NCI-H1417 (cell line): ENCODE data around the gene STIM1.
"Not testable (repeated sequence)": the region's sequence is repeated elsewhere in the genome, so short reads cannot be mapped to it uniquely, and the experiment has no call there.

ENCODE experiments used
- DNase-seq, 3 experiments: peaks; one replicate each; lab custom pipeline; 2025; lab: John Stamatoyannopoulos, UW

Gene STIM1

DNA sequence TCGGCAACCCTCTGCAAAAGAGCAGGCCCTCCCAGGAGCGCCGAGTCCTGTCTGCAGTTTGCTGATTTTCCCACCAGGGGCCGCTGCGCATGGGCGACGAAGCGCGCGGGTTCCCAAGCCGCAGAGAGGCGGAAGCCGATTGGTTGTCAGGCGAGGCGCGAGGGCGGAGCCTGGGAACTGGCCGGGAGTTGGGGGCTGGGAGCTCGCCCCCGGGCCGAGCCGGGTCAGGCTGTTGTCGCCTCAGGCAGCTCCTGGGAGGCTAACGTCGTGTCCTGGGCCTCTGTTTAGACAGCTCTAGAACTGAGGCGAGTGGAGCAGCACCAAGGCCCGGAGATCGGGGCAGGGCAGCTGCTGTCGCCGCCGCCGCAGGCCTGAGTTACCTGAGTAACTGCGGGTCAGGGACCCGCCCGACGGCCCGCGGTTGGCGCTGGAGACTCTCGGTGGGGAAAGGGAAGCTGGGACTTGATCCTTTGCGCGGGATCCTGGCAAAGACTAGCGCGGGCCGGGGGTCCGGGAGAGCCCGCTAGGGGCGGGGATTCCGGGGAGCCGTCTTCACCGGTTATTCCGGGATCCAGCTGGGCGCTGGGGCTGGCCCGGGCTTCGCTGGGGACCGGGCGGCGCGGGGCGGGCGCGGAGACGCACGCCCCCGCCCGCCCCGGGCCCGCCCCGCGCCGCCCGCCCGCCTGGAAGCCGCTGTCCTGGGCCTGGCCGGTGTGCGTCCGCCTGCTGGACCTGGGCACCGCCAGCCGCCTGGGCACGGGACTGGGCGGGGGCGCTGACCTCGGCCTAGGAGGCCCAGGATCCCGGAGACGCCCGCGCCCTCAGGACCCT, at the start of gene STIM1:
STIM1 (plus strand) TSS at position 688 of the 831 bp plus-strand sequence. CDS start 607 bp downstream, outside the sequence.
- peak; percentile 91 to 98 (median 94) for DNase-seq

DNA sequence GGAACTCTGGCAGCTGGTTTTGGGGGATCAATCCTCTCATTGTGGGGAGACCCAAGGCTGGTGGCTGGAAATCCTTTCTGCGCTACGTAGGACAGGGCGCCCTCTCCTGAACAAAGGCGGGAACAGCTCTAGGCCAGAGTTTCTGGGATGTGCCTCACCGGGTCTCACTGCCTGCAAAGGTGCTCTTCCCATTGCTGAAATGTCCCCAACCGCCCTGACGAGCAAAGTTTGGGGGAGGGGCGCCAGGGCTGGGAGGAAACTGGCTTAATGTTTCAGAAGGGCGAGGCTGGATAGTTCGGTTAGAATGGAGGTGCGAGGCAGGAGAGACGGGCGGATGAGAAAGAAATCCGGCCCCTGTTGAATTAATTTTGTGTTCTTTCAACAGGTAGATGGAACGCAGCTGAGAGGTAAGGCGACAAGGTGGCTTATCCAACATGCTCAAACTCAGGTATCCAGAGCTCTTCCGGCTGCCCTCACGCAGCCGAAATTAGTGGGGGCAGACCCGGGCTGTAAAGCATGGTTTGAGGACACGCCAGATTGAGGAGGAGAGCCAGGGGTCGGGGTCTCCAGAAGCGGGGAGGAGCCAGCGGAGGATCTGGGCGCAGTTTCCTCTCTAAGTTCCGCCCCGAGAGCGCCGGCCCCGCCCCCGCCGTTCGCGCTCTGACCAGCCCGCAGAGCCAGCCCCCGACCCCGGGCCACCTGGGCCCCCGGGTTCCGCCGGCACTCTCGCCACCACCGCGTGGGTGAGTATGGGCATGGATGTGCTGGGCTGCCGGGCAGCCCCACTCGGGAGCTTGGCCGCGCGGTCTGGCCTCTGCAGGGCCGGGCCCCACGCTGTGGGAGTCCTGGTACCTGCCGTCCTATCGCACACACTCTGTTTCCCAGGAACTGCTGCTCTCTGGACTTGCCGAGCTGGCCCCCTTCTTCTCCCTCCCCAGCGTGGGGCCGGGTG, 47.3 kb upstream of the STIM1 start, which contains the start of gene PGAP2:
PGAP2 (plus strand) TSS at position 652 of the 952 bp plus-strand sequence. CDS start 2,700 bp downstream, outside the sequence.
- peak; percentile 70 to 82 (median 77) for DNase-seq

DNA sequence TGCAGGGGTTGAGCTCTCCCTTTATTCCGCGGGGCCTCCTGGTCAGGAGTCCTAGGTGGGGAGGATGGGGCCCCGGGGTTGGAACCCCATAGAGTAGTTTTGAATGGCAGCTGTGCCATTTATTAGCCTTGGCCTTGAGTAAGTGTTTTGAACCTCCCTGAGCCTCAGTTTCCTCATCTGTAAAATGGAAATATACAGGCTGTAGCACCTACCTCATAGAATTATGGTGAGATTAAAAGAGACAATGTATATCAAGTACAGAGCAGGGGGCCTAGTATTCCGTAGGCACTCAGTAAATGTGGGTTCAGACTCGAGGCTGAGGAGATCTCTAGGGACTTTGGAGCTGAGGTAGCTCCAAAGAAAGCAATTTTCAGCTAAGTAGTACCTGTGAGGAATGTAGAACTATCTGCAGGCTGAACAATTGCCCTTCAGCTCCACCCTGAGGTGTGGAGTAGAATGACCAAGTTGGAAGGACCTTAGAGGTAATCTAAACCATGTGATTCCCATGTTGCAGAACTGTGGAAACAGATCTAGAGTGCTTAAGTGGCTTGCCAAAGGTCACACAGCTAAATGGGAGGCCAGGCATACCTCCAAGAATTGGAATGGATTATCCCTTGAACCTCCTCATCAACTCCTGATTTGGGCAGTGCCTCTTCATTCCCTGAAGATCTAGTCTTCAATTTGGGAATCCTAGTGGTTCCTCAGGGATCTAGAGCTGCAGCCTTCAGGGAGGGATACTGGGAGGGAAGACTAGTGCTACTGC, 46.4 kb upstream of the STIM1 start:
- peak; percentile 24 to 62 (median 40) for DNase-seq

DNA sequence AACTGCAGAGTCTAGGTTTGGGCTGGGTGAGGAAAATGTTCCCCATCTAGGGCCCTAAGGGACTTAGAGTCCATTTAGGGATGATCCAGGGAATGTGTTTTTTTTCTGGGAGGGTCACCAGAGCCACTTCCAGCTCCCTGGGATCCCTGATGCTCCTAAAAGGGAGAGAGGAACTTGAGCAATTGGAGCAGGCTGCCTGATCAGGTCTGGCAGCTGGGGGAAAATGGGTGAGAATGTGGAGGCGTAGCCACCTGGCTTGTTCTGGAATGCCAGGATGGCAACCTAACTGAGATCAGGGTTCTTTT, 45.9 kb upstream of the STIM1 start:
- no peak for DNase-seq

DNA sequence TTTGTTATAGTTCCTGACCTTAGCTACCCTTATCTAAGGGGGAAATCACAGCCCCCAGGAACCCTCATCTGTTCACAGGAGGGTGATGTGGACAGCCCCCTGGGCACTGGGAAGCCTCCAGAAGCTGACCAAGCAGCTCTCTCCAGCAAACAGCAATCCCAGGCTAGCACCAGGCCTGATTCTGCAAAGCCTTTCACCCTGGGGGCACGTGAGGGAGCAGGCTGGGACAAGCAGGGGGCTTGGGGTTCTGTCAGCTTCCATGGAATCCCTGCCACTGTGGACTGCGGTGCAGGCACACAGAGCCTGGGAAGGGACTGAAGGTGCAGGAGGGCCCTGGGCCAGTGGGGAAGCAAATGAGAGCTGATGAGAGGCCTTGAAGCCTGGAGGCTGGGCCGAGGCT, 45.0 kb upstream of the STIM1 start:
- no peak for DNase-seq

DNA sequence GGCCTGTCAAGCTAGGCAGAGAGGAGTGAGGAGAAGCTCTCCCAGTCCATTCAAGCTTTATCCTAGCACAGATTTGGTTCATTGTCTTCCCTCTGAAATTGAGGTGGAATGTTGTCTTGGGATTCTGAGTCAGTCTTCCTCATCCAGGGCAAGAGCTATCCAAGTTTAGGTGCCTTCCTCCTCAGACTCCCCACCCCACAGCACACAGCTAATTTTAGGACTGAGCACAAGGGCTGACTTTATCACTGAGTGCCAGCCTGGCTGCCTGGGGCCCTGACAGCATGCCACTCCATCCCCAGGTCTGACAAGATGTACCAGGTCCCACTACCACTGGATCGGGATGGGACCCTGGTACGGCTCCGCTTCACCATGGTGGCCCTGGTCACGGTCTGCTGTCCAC, 44.5 kb upstream of the STIM1 start:
- no peak for DNase-seq

DNA sequence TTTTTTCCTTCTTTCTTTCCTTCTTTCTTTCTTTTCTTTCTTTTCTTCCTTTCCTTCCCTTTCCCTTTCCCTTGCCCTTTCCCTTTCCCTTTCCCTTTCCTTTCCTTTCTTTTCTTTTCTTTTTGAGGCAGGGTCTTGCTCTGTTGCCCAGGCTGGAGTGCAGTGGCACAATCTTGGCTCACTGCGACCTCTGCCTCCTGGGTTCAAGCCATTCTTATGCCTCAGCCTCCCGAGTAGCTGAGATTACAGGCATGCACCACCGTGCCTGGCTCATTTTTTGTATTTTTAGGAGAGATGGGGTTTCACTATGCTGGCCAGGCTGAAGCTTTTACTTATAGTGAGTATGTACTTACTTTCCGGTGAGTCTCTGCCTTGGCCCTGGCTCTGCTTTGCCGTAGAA, 40.6 kb upstream of the STIM1 start:
- DNase-seq: not testable (repeated sequence)

DNA sequence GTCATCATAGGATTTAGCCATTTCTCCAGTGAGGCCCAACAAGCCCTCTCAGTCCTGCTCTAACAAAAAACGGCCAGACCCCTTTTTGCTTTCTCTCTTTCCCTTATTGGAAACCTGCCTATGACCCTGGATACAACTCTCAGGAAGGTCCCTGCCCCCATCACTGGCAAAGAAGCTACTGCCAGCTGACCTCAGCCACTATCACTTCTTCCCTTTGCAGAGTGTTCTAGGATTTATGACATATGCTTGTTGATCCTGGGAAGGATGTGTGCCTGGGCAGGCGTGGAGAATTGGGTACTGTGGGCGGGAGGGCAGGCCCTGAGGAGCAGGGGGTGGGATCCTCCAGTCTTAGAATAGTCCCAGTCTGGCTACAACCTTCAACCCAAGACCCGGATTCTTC, 39.6 kb upstream of the STIM1 start:
- no peak for DNase-seq

DNA sequence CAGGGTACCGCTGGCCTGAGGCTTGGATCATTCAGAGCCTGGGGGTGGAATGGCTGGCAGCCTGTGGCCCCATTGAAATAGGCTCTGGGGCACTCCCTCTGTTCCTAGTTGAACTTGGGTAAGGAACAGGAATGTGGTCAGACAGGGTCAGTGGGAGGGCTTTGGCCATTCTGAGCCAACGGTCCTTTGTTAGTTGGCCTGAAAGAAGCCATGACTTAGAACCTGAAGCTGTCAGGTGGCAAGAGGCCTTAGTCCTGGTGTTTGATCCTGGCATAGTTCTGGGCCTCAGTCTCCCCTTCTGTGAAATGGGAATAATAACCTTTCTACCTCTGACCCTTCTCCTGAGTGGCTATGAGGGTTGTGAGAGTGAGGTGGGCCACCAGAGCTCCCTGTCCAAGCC, 38.8 kb upstream of the STIM1 start:
- no peak for DNase-seq

DNA sequence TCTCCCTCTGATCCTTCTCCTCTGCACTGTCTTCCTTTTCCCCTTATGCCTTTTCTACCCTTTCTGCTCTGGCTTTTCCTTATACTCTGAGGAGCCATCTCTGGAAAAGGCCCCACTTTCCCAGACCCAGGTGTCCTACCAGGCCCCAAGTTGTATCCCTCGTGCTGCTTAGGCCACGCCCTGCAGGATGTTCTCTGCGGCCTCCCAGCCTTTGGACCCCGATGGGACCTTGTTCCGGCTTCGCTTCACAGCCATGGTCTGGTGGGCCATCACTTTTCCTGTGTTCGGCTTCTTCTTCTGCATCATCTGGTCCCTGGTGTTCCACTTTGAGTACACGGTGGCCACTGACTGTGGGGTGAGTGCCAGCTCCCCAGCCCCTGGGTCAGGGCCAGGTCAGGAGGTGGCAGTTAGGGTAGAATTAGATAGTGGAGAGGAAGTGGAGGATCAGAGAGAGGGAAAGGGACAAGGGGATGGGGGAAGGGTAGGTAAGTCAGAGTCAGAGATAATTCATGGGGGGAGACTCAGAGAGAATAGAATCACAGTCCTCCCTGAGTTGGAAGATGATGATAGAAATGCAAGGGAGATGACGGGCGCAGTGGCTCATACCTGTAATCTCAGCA, 38.2 kb upstream of the STIM1 start:
- no peak for DNase-seq

DNA sequence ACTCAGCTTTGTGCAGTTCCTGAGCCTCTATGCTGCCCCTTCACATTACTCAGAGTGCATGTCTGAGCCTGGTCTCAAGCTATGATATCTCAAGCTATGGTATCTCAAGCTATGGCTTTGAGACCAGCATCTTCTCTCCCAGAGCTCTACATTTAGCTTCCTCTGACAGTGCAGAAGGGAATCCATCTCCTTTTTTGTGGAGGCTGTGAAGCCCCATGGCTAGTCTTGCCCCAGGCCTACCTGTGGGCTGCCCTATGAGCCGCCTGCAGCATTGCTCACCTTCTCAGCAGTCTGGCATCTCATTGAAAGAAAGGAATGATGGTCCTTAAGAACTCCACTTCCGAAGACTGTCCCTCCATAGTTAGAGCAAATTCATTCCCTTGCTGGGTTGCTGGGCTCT, 34.5 kb upstream of the STIM1 start:
- no peak for DNase-seq

DNA sequence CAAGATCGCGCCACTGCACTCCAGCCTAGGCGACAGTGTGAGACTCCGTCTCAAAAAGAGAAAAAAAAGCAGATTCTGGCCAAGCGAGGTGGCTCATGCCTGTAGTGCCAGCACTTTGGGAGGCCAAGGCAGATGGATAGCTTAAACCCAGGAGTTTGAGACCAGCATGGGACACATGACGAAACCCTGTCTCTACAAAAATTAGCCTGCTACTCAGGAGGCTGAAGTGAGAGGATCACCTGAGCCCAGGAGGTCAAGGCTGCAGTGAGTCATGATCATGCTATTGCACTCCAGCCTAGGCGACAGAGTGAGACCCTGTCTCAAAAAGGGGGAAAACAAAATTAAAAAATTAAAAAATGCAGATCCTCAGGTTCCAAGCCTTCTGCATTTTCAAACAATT, 33.2 kb upstream of the STIM1 start:
- DNase-seq: no peak

DNA sequence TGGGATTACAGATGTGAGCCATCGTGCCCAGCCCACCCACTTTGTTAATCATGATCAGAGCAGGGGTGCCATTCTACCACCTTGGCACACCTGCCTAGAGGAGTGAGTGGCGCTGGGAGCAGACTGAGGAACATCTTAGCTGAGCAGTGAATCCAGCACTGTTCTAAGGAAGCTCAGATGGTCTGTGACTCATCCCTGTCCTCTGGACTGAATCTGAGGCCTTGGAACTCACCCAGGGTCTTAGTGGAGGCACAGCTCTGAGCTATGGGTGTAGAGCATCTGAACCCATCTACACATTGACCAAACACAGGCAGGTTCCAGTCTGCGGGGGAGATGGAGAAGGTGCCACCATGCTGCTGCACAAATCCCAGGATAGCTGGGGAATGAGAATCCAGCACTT, 32.2 kb upstream of the STIM1 start:
- DNase-seq: no peak

DNA sequence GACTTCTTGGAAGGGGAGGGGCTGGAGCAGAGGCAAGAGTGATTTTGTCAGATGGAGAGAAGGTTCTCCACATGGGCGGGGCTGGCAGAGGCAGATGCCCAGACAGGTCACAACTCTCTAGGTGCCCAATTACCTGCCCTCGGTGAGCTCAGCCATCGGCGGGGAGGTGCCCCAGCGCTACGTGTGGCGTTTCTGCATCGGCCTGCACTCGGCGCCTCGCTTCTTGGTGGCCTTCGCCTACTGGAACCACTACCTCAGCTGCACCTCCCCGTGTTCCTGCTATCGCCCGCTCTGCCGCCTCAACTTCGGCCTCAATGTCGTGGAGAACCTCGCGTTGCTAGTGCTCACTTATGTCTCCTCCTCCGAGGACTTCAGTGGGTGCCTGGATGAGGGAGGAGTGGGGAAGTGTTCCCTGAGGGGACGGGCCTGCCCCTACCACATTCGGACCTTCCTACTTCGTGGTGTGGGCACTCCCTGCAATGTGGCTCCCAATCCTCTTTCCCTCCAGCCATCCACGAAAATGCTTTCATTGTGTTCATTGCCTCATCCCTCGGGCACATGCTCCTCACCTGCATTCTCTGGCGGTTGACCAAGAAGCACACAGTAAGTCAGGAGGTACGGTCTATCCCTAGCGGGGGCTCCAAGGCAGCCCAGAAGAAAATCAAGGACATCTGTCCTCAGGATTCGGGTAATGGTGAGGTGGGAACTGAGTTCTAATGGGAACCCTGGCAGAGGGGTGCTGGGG, 31.5 kb upstream of the STIM1 start:
- no peak for DNase-seq

DNA sequence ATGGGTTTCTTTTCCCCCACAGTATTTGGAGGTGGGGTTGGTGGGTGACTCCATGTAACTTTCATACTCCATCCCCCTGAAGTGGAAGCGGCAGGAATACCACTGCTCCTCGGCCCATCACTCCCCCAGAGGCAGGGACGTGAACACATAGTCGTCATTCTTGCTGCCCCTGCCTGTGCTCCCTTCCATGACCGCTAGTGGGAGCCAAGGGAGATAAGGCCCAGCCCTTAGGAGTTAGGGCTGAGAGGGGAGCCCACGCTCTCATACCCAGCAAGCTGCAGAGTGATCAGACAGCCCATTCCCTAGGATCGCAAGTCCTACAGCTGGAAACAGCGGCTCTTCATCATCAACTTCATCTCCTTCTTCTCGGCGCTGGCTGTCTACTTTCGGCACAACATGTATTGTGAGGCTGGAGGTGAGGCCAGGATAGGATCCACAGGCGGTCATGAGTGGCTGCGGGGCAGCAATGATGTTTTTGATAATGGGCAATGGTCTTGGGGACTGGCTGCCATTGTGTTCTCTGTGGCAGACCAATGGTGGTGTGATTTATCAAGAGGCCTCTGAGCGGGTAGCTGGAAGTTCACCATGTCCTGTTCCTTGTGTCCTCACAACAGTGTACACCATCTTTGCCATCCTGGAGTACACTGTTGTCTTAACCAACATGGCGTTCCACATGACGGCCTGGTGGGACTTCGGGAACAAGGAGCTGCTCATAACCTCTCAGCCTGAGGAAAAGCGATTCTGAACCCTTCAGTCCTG, 30.6 kb upstream of the STIM1 start:
- DNase-seq: peak in 1 of 3 experiments; percentile 26

DNA sequence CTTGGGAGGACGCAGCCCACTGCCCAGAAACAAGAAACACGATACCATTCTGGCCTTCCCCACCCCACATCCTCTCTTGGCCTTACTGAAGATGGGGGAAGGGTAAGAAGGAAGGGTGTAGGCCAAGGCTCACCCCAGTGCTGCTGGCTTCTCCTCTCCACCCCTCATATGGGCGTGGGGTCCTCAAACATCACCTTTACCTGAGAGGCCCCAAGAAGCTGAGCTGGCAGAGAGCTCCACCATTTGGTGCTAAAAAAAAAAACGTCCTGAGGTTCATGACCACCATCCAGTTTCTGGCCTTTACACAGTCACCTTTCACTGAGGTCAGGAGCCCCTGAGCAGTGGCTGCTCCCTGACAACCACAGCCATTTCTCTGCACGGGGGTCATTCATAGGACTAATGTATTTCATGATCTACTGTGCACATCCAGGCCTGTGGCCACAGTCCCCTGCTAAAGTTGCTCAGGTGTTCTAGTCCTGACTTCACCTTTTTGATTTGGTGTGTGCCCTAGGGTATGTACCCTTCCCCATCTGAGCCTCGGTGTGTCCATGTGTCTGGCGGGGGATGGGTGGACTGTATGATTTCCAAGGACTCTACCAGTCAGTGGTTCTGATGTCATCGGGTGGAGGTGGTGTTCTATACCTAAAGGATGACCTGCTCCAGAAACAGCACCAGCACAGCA, 29.9 kb upstream of the STIM1 start:
- DNase-seq: no peak

DNA sequence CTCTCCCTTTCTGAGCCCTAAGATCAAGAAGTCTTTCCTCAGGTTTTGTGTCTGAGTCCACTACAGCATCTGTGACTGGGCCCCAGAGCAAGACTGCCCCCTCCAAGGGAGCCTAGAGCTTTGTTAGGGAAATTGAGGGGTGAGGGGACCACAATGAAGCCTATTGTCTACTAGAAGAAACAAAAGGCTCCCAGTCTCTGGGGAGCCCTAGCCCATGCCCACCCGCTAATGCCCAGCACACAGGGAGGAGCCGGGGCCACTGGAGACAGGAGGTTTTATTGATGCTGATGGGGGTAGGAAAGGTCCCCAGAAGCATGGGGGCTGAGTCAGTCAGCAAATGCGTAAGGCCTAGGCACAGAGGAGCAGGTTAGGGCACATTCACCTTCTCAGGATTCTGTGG, 28.7 kb upstream of the STIM1 start:
- no peak for DNase-seq

DNA sequence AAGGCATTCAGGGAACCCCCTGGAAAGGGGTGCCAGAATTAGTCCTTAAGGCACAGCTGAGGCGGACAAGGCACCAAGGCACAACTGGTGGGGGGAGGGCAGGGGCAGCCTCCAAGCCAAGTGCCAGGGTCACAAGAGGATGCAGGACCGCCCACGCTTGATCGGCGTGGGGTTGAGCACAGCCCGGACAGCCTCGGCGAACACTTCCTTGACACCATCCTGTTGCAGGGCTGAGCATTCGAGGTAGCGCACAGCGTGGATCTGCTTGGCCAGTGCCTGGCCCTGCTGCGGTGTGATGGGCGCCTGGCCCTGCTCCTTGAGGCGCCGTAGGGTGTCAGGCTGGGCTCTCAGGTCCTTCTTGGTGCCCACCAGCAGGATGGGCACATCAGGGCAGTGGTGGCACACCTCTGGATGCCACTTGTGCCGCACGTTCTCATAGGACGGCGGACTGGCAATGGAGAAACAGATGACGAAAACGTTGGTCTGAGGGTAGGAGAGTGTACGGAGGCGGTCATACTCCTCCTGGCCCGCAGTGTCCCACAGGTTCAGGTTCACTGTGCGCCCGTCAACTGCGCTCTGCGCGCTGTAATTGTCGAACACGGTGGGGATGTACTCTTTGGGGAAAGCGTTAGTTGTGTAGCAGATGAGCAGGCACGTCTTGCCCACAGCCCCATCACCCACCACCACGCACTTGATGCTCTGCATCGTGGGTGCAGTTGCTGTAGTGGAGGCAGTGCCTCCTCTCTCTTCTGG, 27.9 kb upstream of the STIM1 start:
- DNase-seq: no peak

DNA sequence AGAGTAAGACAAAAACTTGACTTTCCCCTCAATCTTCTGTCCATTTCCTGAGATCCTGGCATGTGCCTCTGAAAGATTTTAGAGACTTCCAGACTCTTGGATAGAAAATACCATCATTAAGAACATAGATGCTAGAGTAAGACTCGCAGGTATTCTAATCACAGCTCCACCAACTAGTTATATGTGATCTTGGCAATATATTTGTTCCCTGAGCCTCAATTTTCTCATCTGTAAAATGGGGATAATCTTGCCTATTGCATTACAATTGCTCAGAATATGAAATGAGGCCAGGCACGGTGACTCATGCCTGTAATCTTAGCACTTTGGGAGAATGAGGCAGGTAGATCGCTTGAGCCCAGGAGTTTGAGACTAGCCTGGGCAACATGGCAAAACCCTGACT, 25.4 kb upstream of the STIM1 start:
- DNase-seq: no peak
